DND-41 (cell line): Measurements from ENCODE around the gene ZNF577.

ENCODE experiments used
- ATAC-seq: fragments of 200-7000 bp; cut with Tn5 transposase; 3 replicates; pipeline ENCODE4 v1.9.1; 2021; ENCODE audit warnings: low read depth; ENCODE audit not compliant: insufficient read depth
- DNase-seq: peaks from one replicate; pipeline ENCODE4 v3.0.0-alpha.2; 2020
- H2AFZ ChIP-seq: 2 replicates; pipeline ENCODE4 v1.6.0; 2012; ENCODE audit warnings: low read depth, low read length
- H3K27ac ChIP-seq: 2 replicates; pipeline ENCODE4 v1.5.1; 2012; ENCODE audit warnings: low read length, inconsistent platforms
- H3K27me3 ChIP-seq: fragments of 200-600 bp; sonication (generic); 2 replicates; pipeline ENCODE4 v1.6.0; 2012; ENCODE audit warnings: low read length, mild to moderate bottlenecking, inconsistent platforms; ENCODE audit not compliant: insufficient read depth, poor library complexity
- H3K36me3 ChIP-seq: 2 replicates; pipeline ENCODE4 v1.5.1; 2012; ENCODE audit warnings: low read length, inconsistent platforms; ENCODE audit not compliant: insufficient read depth
- H3K4me1 ChIP-seq: 2 replicates; pipeline ENCODE4 v1.5.1; 2012; ENCODE audit warnings: mild to moderate bottlenecking, low read length; ENCODE audit not compliant: insufficient read depth
- H3K4me2 ChIP-seq: 2 replicates; pipeline ENCODE4 v1.6.0; 2012; ENCODE audit warnings: mild to moderate bottlenecking, moderate library complexity, low read length, inconsistent platforms; ENCODE audit not compliant: insufficient read depth
- H3K4me3 ChIP-seq, 2 experiments: fragments of 200-600 bp in 1 of 2; shearing (Covaris generic) in 1 of 2; 2 replicates each; pipeline ENCODE4 v1.5.1; 2012 to 2016; ENCODE audit warnings: inconsistent platforms in 2 of 2, low read length in 2 of 2, mild to moderate bottlenecking in 2 of 2, low read depth in 1 of 2, moderate library complexity in 1 of 2
- H3K79me2 ChIP-seq: 2 replicates; pipeline ENCODE4 v1.6.0; 2012; ENCODE audit warnings: low read length, inconsistent platforms; ENCODE audit not compliant: insufficient read depth
- H3K9ac ChIP-seq: 2 replicates; pipeline ENCODE4 v1.6.0; 2012; ENCODE audit warnings: low read depth, mild to moderate bottlenecking, inconsistent platforms, low read length, moderate library complexity
- H3K9me3 ChIP-seq: 2 replicates; pipeline ENCODE4 v1.5.1; 2012; ENCODE audit warnings: low read length, moderate library complexity, mild to moderate bottlenecking, inconsistent platforms; ENCODE audit not compliant: insufficient read depth, severe bottlenecking
- H4K20me1 ChIP-seq: 2 replicates; pipeline ENCODE4 v1.6.0; 2012; ENCODE audit warnings: low read length; ENCODE audit not compliant: insufficient read depth
- EZH2 ChIP-seq: IDR thresholded peaks from 3 replicates; pipeline ENCODE4 v1.6.1; 2012; ENCODE audit warnings: borderline replicate concordance, low read depth, mild to moderate bottlenecking, moderate library complexity, low read length, inconsistent platforms; ENCODE audit not compliant: severe bottlenecking
- TF ChIP-seq, protein P1 (sequence below): IDR thresholded peaks from 2 replicates; pipeline ENCODE4 v1.5.1; 2012; ENCODE audit warnings: borderline replicate concordance, low read length, moderate library complexity, mild to moderate bottlenecking; ENCODE audit not compliant: poor library complexity, severe bottlenecking; ENCODE audit errors: extremely low read depth

ZNF577 gene

DNA sequence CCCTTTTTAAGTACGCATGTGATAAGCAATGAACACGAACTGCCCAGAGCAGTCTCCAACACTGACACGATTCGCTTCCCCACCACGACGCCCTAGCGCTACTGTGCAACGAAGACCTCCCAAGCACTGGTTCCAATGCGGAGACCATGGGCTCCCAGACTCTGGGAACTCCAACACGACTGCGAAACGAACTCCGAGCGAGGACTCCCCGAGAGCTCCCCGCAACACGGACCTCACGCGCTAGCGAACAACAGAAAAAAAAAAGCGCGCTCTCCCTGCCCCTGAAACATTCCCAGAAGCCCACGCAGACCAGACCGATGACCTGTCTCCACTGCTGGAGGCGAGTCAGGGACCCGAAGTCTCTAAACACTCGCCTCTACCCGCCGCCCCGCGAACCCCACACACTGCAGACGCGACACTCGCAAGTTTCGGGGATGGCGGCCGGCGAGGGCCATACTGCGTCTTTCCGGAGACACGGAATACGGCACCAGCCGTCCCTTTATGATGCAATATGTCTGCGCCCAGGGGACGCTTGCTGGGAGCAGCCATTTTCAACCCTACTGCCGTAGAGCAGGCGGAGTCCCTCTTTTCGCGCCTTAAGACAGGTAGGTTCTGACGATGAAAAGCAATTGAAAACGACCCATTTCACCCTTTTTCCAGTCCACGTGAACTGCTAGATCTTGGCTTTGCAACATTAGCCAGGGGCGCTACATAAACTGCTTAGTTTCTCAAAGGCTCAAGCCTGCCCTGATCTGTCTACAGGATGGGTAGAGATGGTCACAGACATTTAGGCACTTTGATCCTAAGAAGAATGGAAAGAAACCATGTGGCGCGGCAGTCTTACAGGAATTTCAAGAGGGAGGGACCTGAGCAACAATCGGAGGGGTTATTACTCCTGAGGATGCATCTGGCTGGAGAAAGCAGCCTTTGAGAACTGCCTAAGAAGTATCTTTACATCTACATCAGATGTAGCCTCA lies at the start of gene ZNF577:
TSS of gene ZNF577 (minus strand) at position 430 of the 977 bp plus-strand sequence. CDS start 7,569 bp downstream, outside the sequence.
- H3K27me3 ChIP-seq: no peaks in the 10 kb centered on the region
- peak within 1 kb of the TSS; percentile 68 for H3K9ac ChIP-seq
- peaks cover 18% of the 10 kb centered on the region for H3K4me1 ChIP-seq
- H2AFZ ChIP-seq: peak within 1 kb of the TSS; percentile 76
- ATAC-seq: peak; percentile 88
- peak within 1 kb of the TSS; percentile 79 for H3K27ac ChIP-seq
- no peaks in the 10 kb centered on the region for H4K20me1 ChIP-seq
- peaks cover 61% of the 10 kb centered on the region for H3K36me3 ChIP-seq
- peak; percentile 90 for DNase-seq
- peaks cover 52% of the 10 kb centered on the region for H3K9me3 ChIP-seq
- TF ChIP-seq, protein P1, sequence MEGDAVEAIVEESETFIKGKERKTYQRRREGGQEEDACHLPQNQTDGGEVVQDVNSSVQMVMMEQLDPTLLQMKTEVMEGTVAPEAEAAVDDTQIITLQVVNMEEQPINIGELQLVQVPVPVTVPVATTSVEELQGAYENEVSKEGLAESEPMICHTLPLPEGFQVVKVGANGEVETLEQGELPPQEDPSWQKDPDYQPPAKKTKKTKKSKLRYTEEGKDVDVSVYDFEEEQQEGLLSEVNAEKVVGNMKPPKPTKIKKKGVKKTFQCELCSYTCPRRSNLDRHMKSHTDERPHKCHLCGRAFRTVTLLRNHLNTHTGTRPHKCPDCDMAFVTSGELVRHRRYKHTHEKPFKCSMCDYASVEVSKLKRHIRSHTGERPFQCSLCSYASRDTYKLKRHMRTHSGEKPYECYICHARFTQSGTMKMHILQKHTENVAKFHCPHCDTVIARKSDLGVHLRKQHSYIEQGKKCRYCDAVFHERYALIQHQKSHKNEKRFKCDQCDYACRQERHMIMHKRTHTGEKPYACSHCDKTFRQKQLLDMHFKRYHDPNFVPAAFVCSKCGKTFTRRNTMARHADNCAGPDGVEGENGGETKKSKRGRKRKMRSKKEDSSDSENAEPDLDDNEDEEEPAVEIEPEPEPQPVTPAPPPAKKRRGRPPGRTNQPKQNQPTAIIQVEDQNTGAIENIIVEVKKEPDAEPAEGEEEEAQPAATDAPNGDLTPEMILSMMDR: no peak
- no peak for TF ChIP-seq EZH2
- peak within 1 kb of the TSS; percentile 36 to 71; a peak in 3 of 4 replicates for H3K4me3 ChIP-seq
- H3K4me2 ChIP-seq: peak within 1 kb of the TSS; percentile 62
- 0 out of 2 replicates have a peak, but pooled peaks cover 8% of the 10 kb centered on the region for H3K79me2 ChIP-seq

DNA sequence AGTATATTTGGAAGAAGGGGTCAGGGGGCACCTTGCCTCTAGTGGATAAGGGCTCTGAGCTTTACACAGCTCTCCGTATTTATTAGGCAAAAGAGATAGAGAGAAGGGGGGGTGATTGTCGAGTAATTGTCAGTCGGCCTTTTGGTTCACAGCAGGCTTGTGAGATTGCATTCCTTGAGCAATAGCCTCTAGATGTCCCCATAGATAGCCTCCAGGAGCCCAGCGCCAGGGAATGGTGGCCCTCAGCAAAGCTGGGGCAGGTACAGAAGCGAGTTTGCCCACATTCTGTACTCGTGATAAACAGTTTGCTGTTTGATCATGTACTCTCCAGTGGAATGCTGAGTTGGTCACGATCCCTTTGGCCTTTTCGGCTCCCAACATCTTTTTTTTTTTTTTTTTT lies 44.2 kb upstream of the ZNF577 start:
- peaks cover 26% of the 10 kb centered on the region for H3K79me2 ChIP-seq
- no peaks in the 10 kb centered on the region for H3K27me3 ChIP-seq
- no peak overlapping the region for H3K27ac ChIP-seq
- no peak for DNase-seq
- H3K4me3 ChIP-seq: no peak overlapping the region
- no peak overlapping the region for H3K4me2 ChIP-seq
- peaks cover 77% of the 10 kb centered on the region for H3K36me3 ChIP-seq
- H3K9me3 ChIP-seq: peaks cover 26% of the 10 kb centered on the region
- H3K9ac ChIP-seq: no peak overlapping the region
- TF ChIP-seq, protein P1: no peak
- no peak for TF ChIP-seq EZH2
- H2AFZ ChIP-seq: no peak overlapping the region
- H3K4me1 ChIP-seq: peaks cover 14% of the 10 kb centered on the region
- ATAC-seq: no peak
- H4K20me1 ChIP-seq: no peaks in the 10 kb centered on the region

DNA sequence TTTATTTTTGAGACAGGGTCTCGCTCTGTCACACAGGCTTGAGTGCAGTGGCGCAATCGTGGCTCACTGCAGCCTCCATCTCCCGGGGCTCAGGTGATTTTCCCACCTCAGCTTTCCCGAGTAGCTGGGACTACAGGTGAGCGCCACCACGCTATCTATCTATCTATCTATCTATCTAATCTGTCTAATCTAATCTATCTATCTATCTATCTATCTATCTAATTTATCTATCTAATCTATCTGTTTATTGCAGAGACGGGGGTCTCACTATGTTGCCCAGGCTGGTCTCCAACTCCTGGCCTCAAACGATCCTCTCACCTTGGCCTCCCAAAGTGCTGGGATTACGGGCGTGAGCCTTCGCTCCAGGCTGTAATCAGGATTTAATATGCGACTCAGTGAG lies 40.1 kb upstream of the ZNF577 start:
- Histone ChIP-seq H3K27ac (peak overlapping the region; percentile 96), H3K36me3 (peaks cover 38% of the 10 kb centered on the region), H2AFZ (peak overlapping the region; percentile 99), H4K20me1 (no peaks in the 10 kb centered on the region), H3K4me3 (peak overlapping the region; percentile 85 to 91), H3K4me1 (peaks cover 21% of the 10 kb centered on the region), H3K9ac (peak overlapping the region; percentile 81), H3K27me3 (no peaks in the 10 kb centered on the region), H3K4me2 (peak overlapping the region; percentile 82), H3K9me3 (peaks cover 29% of the 10 kb centered on the region), H3K79me2 (peaks cover 23% of the 10 kb centered on the region)
- DNase-seq (no peak), ATAC-seq (no peak)
- TF ChIP-seq EZH2: no peak
- TF ChIP-seq, protein P1: no peak
